Measurements from ENCODE around the gene MAN1C1.

DNA sequence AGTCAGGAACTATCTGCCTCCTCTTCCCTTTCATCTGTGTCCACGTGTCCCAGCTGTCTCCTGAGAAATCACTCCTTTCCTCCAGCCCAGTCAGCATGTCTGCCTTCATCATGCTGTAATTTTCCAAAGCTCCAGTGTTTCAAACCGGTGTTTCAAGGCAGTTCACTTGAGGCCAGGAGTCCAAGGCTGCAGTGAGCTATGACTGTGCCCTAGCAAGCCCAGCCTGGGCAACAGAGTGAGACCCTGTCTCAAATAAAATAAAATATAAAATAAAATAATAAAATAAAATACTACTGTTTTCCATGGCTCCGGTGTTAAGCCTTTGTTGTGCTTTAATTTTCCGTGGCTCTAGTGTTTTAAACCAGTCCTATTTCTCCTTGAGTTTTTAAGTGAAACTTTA, 175.5 kb downstream of the MAN1C1 start:
- TF ChIP-seq, protein P1, sequence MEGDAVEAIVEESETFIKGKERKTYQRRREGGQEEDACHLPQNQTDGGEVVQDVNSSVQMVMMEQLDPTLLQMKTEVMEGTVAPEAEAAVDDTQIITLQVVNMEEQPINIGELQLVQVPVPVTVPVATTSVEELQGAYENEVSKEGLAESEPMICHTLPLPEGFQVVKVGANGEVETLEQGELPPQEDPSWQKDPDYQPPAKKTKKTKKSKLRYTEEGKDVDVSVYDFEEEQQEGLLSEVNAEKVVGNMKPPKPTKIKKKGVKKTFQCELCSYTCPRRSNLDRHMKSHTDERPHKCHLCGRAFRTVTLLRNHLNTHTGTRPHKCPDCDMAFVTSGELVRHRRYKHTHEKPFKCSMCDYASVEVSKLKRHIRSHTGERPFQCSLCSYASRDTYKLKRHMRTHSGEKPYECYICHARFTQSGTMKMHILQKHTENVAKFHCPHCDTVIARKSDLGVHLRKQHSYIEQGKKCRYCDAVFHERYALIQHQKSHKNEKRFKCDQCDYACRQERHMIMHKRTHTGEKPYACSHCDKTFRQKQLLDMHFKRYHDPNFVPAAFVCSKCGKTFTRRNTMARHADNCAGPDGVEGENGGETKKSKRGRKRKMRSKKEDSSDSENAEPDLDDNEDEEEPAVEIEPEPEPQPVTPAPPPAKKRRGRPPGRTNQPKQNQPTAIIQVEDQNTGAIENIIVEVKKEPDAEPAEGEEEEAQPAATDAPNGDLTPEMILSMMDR (IDR thresholded peaks at IDR 0.05; ENCODE audit: extremely low read depth in 1 of 2, insufficient read depth in 1 of 2, low read depth in 1 of 2, low read length in 2 of 2), result no peak
- TF ChIP-seq JUN (IDR thresholded peaks at IDR 0.05; ENCODE audit: borderline replicate concordance, insufficient read depth, insufficient read length, low read depth), result no peak
- TF ChIP-seq, protein P2, sequence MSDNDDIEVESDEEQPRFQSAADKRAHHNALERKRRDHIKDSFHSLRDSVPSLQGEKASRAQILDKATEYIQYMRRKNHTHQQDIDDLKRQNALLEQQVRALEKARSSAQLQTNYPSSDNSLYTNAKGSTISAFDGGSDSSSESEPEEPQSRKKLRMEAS (IDR thresholded peaks at IDR 0.05; ENCODE audit: insufficient read depth, insufficient read length), result no peak
- no peak for TF ChIP-seq EZH2 (IDR thresholded peaks at IDR 0.05; ENCODE audit: borderline replicate concordance, low read depth, low read length, severe bottlenecking)
- TF ChIP-seq POLR2AphosphoS5 (IDR thresholded peaks at IDR 0.05; ENCODE audit: insufficient read depth, low read depth, low read length), result no peak

Measured in endothelial cell of umbilical vein (primary cell).